Fibroblast of the aortic adventitia (primary cell): Measurements from ENCODE around the gene C9orf43. TPM values are rescaled to one million over a fixed set of nuclear protein-coding genes. Genes with fewer than 3 reads are reported as not detected.

Experiments used
- DNase-seq: peaks from one replicate; pipeline ENCODE4 v3.0.0-alpha.2; 2010; ENCODE audit warnings: low read depth
- H3K4me3 ChIP-seq: 2 replicates; pipeline ENCODE4 v1.5.1; 2011; ENCODE audit warnings: low read depth, mild to moderate bottlenecking, control low read depth, low read length, moderate library complexity
- CTCF ChIP-seq: IDR thresholded peaks from 2 replicates; pipeline ENCODE4 v1.5.1; 2011; ENCODE audit warnings: mild to moderate bottlenecking, low read length, control low read depth, inconsistent platforms; ENCODE audit not compliant: insufficient read depth
- total RNA-seq: library from RNA; depleted of rRNA; stranded (reverse); fragments of >200 nt; gene quantifications from 2 replicates; pipeline ENCODE4 v1.2.3, GENCODE V29; 2012; ENCODE audit warnings: low replicate concordance

The C9orf43 gene
- total RNA-seq, 1 donor, result 0.63 TPM

- no peak for TF ChIP-seq CTCF
- DNase-seq, result no peak
Measured at GRCh38 chr9:113386571-113387393, 23.8 kb upstream of the C9orf43 start.

GRCh38 chr9:113387560-113388230 lies 22.9 kb upstream of the C9orf43 start:
- no peak overlapping the region for H3K4me3 ChIP-seq
- DNase-seq, result no peak
- TF ChIP-seq CTCF, result no peak

More at GRCh38 chr9:113386571-113387393, 23.8 kb upstream of the C9orf43 start:
- H3K4me3 ChIP-seq, result no peak overlapping the region

GRCh38 chr9:113388833-113389232 lies 21.7 kb upstream of the C9orf43 start:
- no peak overlapping the region for H3K4me3 ChIP-seq
- no peak for DNase-seq
- TF ChIP-seq CTCF, result no peak

- no peak overlapping the region for H3K4me3 ChIP-seq
- no peak for DNase-seq
- TF ChIP-seq CTCF, result no peak
Measured at GRCh38 chr9:113389451-113389850, 21.1 kb upstream of the C9orf43 start.

- H3K4me3 ChIP-seq, result no peak overlapping the region
- no peak for TF ChIP-seq CTCF
- DNase-seq, result no peak
Measured at GRCh38 chr9:113390192-113390960, 20.2 kb upstream of the C9orf43 start.

GRCh38 chr9:113391917-113392316 lies 18.6 kb upstream of the C9orf43 start:
- no peak for DNase-seq
- no peak for TF ChIP-seq CTCF
- H3K4me3 ChIP-seq, result no peak overlapping the region
